ENCODE data around the gene MYCBPAP. TPM values are rescaled to one million over a fixed set of nuclear protein-coding genes. Genes with fewer than 3 reads are reported as not detected.

Gene MYCBPAP
- total RNA-seq, 4 donors from 2014 or later: 0.38 TPM; not detected in 3

DNA sequence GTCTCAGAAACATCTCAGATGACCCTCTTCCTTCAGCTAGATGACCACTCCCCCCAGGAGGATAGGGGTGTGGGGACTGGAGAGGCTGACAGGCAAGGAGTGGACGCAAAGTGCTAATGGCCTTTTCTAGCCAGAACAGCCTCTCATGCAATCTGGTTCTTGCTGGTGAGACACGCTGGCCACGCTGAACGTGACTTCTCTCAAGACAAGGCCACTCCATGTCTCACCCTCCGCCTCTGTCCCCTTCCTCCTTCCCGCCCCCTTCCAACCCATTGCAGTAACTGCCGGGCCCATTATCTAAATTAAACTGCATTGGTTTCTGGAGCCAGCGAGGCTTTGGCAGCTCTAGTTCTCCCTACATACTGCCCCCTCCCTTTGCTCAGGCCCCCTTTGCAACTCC, 61.8 kb downstream of the MYCBPAP start:
- Histone ChIP-seq H3K27me3 (peaks cover 0 to 35% (median 5%) of the 10 kb centered on the region in 4 donors), H3K4me1 (peaks cover 0 to 8% (median 6%) of the 10 kb centered on the region in 3 donors), H3K27ac (no peak overlapping the region), H3K9me3 (no peaks in the 10 kb centered on the region), H3K36me3 (no peaks in the 10 kb centered on the region), H3K4me3 (no peak overlapping the region)
- TF ChIP-seq POLR2A (IDR thresholded peaks at IDR 0.05): no peak
- no peak for TF ChIP-seq CTCF (IDR thresholded peaks at IDR 0.05)
- no peak for DNase-seq
- intact Hi-C loops (cut with DNase I): no loop called here
- WGBS, 2 donors: 78 to 87% methylated on average over 7 to 8 of the region's 8 CpGs

DNA sequence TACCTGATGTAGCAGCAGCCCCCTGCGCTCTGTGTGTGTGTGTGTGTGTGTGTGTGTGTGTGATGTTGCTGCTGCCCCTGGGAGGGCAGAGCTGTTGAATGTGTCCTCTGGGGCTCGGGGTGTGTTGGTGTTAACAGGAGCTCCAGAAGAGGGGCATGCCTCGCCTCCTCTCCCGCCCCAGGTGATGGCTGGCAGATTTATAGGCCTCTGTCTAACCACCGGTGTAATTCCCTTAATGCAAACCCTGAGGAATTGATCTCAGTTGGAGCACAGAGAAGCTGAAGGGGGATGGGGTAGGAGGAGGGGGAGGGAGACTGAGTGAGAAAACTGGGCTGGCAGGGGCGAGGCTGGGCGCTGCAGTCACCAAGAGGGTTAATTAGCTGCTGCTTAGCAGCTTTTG, 62.3 kb downstream of the MYCBPAP start:
- H3K4me1 ChIP-seq: peaks cover 0 to 3% (median 1%) of the 10 kb centered on the region in 3 donors
- intact Hi-C loops (cut with DNase I): no loop called here
- no peak overlapping the region for H3K4me3 ChIP-seq
- peaks cover 0 to 30% (median 4%) of the 10 kb centered on the region in 4 donors for H3K27me3 ChIP-seq
- H3K9me3 ChIP-seq: no peaks in the 10 kb centered on the region
- WGBS, 2 donors: 93 to 94% methylated on average over 3 of the region's 7 CpGs
- no peaks in the 10 kb centered on the region for H3K36me3 ChIP-seq
- no peak for TF ChIP-seq POLR2A (IDR thresholded peaks at IDR 0.05)
- TF ChIP-seq CTCF (IDR thresholded peaks at IDR 0.05): no peak
- H3K27ac ChIP-seq: no peak overlapping the region
- no peak for DNase-seq

DNA sequence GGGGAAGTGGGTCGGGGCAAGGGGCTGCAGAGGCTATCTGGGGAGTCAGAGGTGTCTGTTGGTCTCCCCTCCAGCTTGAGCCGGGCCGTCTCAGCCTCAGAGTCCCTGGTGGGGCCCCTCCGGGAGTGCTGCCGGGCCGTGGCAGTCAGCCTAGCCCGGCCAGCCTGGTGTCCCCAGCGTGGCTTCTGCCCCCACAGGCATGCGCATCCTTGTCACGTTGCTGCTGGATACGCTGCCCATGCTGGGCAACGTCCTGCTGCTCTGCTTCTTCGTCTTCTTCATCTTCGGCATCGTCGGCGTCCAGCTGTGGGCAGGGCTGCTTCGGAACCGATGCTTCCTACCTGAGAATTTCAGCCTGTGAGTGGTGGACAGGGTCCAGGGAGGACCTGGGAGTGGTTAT, 63.4 kb downstream of the MYCBPAP start:
- intact Hi-C loops (cut with DNase I): no loop called here
- Histone ChIP-seq H3K9me3 (no peaks in the 10 kb centered on the region), H3K4me3 (no peak overlapping the region), H3K4me1 (no peaks in the 10 kb centered on the region), H3K27ac (no peak overlapping the region), H3K36me3 (no peaks in the 10 kb centered on the region), H3K27me3 (peaks cover 0 to 21% (median 0%) of the 10 kb centered on the region in 4 donors)
- WGBS, 2 donors: 60 to 76% methylated on average over 3 to 11 of the region's 19 CpGs
- DNase-seq: no peak
- TF ChIP-seq CTCF (IDR thresholded peaks at IDR 0.05): no peak
- no peak for TF ChIP-seq POLR2A (IDR thresholded peaks at IDR 0.05)

DNA sequence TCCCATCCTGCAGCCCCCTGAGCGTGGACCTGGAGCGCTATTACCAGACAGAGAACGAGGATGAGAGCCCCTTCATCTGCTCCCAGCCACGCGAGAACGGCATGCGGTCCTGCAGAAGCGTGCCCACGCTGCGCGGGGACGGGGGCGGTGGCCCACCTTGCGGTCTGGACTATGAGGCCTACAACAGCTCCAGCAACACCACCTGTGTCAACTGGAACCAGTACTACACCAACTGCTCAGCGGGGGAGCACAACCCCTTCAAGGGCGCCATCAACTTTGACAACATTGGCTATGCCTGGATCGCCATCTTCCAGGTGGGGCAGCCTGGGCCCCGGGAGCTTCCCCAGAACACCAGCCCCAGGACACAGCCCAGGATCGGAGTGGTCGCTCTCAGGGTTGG, 64.3 kb downstream of the MYCBPAP start:
- WGBS, 2 donors: 80% methylated on average over 1 of the region's 20 CpGs; no CpG with 5 or more reads in 1 of the 2 donors
- intact Hi-C loops (cut with DNase I): no loop called here
- DNase-seq: no peak
- Histone ChIP-seq H3K4me1 (no peaks in the 10 kb centered on the region), H3K9me3 (no peaks in the 10 kb centered on the region), H3K27ac (no peak overlapping the region), H3K36me3 (no peaks in the 10 kb centered on the region), H3K27me3 (peaks cover 0 to 14% (median 0%) of the 10 kb centered on the region in 4 donors), H3K4me3 (no peak overlapping the region)
- TF ChIP-seq CTCF (IDR thresholded peaks at IDR 0.05) (no peak), POLR2A (IDR thresholded peaks at IDR 0.05) (no peak)

GRCh38 chr17:50573866-50574611, 65.8 kb downstream of the MYCBPAP start:
- DNase-seq: no peak
- no peak for TF ChIP-seq CTCF (IDR thresholded peaks at IDR 0.05)
- TF ChIP-seq POLR2A (IDR thresholded peaks at IDR 0.05): no peak
- intact Hi-C loops (cut with DNase I): no loop called here

More at GRCh38 chr17:50573866-50574611, 65.8 kb downstream of the MYCBPAP start:
- Histone ChIP-seq H3K4me3 (no peak overlapping the region), H3K27ac (no peak overlapping the region), H3K27me3 (peaks cover 0 to 17% (median 0%) of the 10 kb centered on the region in 4 donors), H3K9me3 (no peaks in the 10 kb centered on the region), H3K36me3 (no peaks in the 10 kb centered on the region), H3K4me1 (no peaks in the 10 kb centered on the region)
- WGBS, 2 donors: 66 to 86% methylated on average over 8 to 10 of the region's 12 CpGs
